Calu3 (cell line): ENCODE results near the gene RLIM. TPM values are rescaled to one million over a fixed set of nuclear protein-coding genes. Genes with fewer than 3 reads are reported as not detected.

Source experiments
- BruUV-seq: library from RNA; stranded (reverse); fragments of 400-500 nt; replicated peaks from 2 replicates; lab custom pipeline; 2021; lab: Mats Ljungman, UMichigan
- CTCF ChIA-PET: fragments of 300-600 bp; sonication (Branson Sonifier 250); formaldehyde crosslinking; loops from one replicate; lab custom pipeline; 2022; ENCODE audit warnings: antibody characterized with exemption; lab: Charles Lee
- DNase-seq: peaks from one replicate; pipeline ENCODE4 v3.0.0; 2022
- H3K27ac Mint-ChIP-seq: one replicate; pipeline ENCODE4 v1.8.0; 2022; ENCODE audit warnings: mixed read lengths; ENCODE audit not compliant: unreplicated experiment
- H3K27me3 Mint-ChIP-seq: one replicate; pipeline ENCODE4 v1.8.0; 2022; ENCODE audit warnings: mixed read lengths; ENCODE audit not compliant: unreplicated experiment
- H3K36me3 Mint-ChIP-seq: one replicate; pipeline ENCODE4 v1.8.0; 2022; ENCODE audit warnings: mild to moderate bottlenecking, moderate library complexity, mixed read lengths; ENCODE audit not compliant: insufficient read depth, unreplicated experiment
- H3K4me1 Mint-ChIP-seq: one replicate; pipeline ENCODE4 v1.8.0; 2022; ENCODE audit warnings: mild to moderate bottlenecking, low read depth, mixed read lengths; ENCODE audit not compliant: unreplicated experiment
- H3K4me3 Mint-ChIP-seq: one replicate; pipeline ENCODE4 v1.8.0; 2022; ENCODE audit warnings: mild to moderate bottlenecking, low read depth, moderate library complexity, mixed read lengths; ENCODE audit not compliant: unreplicated experiment
- H3K9me3 Mint-ChIP-seq: one replicate; pipeline ENCODE4 v1.8.0; 2022; ENCODE audit warnings: low read depth, mixed read lengths; ENCODE audit not compliant: unreplicated experiment
- CTCF ChIP-seq: fragments of 200-600 bp; IDR thresholded peaks from one replicate; pipeline ENCODE4 v1.8.0; 2022; ENCODE audit warnings: antibody characterized with exemption; ENCODE audit not compliant: unreplicated experiment
- intact Hi-C: fragments of 100-400 bp; cut with micrococcal nuclease; formaldehyde crosslinking; loops from one replicate; pipeline ENCODE4 v1.10.0; 2022; ENCODE audit not compliant: unreplicated experiment
- total RNA-seq: library from RNA; stranded (reverse); gene quantifications from 2 replicates; pipeline ENCODE4 v1.2.3, GENCODE V29; 2022

The RLIM gene
- total RNA-seq, 1 experiment from 2014 or later: 58.9 TPM

GRCh38 chrX:74546984-74547383, 67.4 kb downstream of the RLIM start:
- intact Hi-C loops: no loop called here
- Mint-ChIP-seq H3K27me3 (peaks cover 13% of the 10 kb centered on the region), H3K9me3 (no peaks in the 10 kb centered on the region), H3K4me1 (no peaks in the 10 kb centered on the region), H3K4me3 (no peak overlapping the region), H3K36me3 (no peaks in the 10 kb centered on the region), H3K27ac (no peak overlapping the region)
- BruUV-seq: no TSS peak
- no peak for TF ChIP-seq CTCF
- no peak for DNase-seq
- CTCF ChIA-PET: interaction anchor here (0.6 kb wide), 1 partner anchor 734 kb away, joined by 3 read pairs; no protein-coding TSS in a partner anchor

DNA sequence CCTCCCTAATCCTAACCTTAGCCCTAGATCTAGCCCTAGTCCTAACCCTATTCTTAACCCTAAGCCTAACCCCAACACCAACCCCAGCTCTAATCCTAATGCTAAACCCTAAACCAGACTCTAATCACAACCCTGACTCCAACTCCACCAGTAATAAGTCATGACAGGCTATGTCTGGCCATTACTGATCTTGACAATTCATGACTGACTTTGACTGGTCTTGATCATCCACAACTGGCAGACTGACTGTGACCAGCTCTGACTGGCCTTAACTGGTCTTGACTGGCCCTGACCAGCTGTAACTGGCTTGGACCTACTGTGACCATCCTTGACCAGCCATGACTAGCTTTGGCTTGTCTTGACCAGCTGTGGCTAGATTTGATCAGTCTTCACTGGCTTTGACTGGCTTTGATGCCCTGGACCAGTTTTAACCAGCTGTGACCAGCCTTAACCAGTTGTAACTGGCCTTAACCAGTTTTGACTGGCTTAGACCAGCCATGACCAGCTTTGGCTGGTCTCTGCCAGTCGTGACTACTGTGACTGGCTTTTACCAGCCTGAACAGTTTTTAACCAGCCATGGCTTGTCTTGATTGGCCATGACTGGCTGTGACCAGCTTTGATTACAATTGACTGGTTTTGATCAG, 68.4 kb downstream of the RLIM start:
- no peak overlapping the region for H3K4me3 Mint-ChIP-seq
- no peak overlapping the region for H3K27ac Mint-ChIP-seq
- intact Hi-C loops: no loop called here
- H3K27me3 Mint-ChIP-seq: peaks cover 13% of the 10 kb centered on the region
- DNase-seq: no peak
- H3K36me3 Mint-ChIP-seq: no peaks in the 10 kb centered on the region
- no TSS peak for BruUV-seq
- no peak for TF ChIP-seq CTCF
- no peaks in the 10 kb centered on the region for H3K4me1 Mint-ChIP-seq
- CTCF ChIA-PET: no interaction called here
- H3K9me3 Mint-ChIP-seq: no peaks in the 10 kb centered on the region

DNA sequence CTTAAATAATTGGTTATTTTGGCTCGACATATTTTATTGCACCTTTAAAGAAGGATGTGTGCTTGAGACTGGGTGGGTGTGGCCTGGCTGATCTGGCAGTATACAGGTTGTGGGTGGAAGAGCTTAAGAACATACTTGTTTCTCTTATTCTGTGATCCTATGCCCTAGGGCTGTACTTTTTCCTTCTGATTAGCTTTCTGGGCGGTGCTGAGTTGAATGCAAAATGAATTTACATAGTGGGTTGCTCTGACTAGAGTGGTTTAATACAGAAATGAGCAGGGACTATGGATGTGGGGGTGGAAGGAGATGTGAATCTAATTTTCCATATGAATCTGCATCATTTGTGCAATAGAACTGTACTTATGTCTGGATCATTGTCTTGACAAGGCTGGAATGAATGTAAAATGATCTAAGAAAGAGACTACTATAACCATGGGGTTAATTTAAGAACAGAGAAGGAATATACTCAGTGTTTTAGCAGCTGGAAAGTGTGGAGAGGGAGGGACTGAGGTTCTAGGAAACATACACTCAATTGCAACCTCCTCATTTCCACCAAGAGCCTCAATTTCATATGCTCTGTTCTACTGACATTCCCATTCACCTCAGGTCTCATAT, 73.7 kb downstream of the RLIM start:
- TF ChIP-seq CTCF: no peak
- CTCF ChIA-PET: no interaction called here
- DNase-seq: no peak
- H3K27ac Mint-ChIP-seq: no peak overlapping the region
- no peaks in the 10 kb centered on the region for H3K4me1 Mint-ChIP-seq
- peaks cover 16% of the 10 kb centered on the region for H3K36me3 Mint-ChIP-seq
- peaks cover 24% of the 10 kb centered on the region for H3K27me3 Mint-ChIP-seq
- intact Hi-C loops: no loop called here
- no peak overlapping the region for H3K4me3 Mint-ChIP-seq
- H3K9me3 Mint-ChIP-seq: no peaks in the 10 kb centered on the region
- BruUV-seq: no TSS peak

- no peaks in the 10 kb centered on the region for H3K4me1 Mint-ChIP-seq
- no peak overlapping the region for H3K27ac Mint-ChIP-seq
- CTCF ChIA-PET: no interaction called here
- no peak for DNase-seq
- intact Hi-C loops: loop anchor here (5.0 kb wide), 1 partner anchor 155 kb away; no protein-coding TSS in a partner anchor
- no peaks in the 10 kb centered on the region for H3K9me3 Mint-ChIP-seq
- peak overlapping the region; percentile 63 for H3K4me3 Mint-ChIP-seq
- no TSS peak for BruUV-seq
- peaks cover 24% of the 10 kb centered on the region for H3K27me3 Mint-ChIP-seq
- TF ChIP-seq CTCF: no peak
- H3K36me3 Mint-ChIP-seq: peaks cover 21% of the 10 kb centered on the region
Observed at GRCh38 chrX:74536832-74537371, 77.5 kb downstream of the RLIM start.
